Neural progenitor cell (in vitro differentiated cells): Measurements from ENCODE around the gene DHRS9.

Source experiments
- EZH2 ChIP-seq: fragments of 200-600 bp; sonication (generic); IDR thresholded peaks from 2 replicates; pipeline ENCODE4 v1.6.1; 2017; ENCODE audit warnings: antibody characterized with exemption, mild to moderate bottlenecking, moderate library complexity
- TF ChIP-seq, protein P1 (sequence below): fragments of 200-600 bp; sonication (generic); IDR thresholded peaks from 2 replicates; pipeline ENCODE4 v1.5.1; 2017; ENCODE audit warnings: antibody characterized with exemption, mild to moderate bottlenecking

DNA sequence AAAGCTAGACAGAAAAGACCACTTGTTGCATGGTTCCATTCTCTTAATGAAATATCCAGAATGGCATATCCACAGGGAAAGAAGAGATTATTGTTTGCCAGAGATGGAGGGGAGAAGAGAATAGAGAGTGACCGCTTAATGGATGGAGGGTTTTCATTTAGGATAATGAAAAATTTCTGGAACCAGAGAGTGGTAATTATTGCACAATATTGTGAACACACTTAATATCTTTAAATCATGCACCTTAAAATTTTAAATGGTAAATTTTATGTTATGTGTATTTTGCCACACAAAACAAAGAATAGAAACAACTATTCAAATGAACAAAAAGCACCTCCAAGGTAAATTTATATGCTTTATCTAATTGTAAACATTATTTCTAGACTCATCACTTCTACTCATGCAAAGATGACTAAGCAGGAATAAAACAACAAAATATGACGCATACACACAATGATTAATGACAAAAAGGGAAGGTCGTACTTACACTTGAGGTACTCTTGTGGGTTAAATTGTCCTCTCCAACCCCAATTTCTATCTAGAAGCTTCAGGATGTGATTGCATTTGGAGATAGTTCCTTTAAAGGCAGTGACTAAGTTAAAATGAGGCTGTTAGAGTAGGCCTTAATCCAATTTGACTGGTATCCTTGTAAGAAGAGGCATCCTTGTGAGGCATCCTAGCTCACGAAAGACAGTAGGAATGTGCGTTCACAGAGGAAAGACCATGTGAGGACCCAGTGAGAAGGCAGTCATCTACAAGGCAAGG, 18.7 kb upstream of the DHRS9 start:
- TF ChIP-seq EZH2: no peak
- TF ChIP-seq, protein P1, sequence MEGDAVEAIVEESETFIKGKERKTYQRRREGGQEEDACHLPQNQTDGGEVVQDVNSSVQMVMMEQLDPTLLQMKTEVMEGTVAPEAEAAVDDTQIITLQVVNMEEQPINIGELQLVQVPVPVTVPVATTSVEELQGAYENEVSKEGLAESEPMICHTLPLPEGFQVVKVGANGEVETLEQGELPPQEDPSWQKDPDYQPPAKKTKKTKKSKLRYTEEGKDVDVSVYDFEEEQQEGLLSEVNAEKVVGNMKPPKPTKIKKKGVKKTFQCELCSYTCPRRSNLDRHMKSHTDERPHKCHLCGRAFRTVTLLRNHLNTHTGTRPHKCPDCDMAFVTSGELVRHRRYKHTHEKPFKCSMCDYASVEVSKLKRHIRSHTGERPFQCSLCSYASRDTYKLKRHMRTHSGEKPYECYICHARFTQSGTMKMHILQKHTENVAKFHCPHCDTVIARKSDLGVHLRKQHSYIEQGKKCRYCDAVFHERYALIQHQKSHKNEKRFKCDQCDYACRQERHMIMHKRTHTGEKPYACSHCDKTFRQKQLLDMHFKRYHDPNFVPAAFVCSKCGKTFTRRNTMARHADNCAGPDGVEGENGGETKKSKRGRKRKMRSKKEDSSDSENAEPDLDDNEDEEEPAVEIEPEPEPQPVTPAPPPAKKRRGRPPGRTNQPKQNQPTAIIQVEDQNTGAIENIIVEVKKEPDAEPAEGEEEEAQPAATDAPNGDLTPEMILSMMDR: no peak
